Adrenal gland (tissue), 5 donors: ENCODE results near the gene FMO1.

ENCODE experiments used
- CTCF ChIP-seq, 6 experiments: fragments of 450-650 bp in 4 of 6; fragments of 200-600 bp in 2 of 6; sonication (generic) in 1 of 6; IDR thresholded peaks; 1 replicate in 5 of 6; 2 replicates in 1 of 6; pipeline versions ENCODE4 v1.5.1 to v1.8.0; 2016 to 2021; ENCODE audit warnings: antibody characterized with exemption in 6 of 6, mild to moderate bottlenecking in 2 of 6, moderate library complexity in 1 of 6
- POLR2A ChIP-seq, 2 donors: fragments of 450-650 bp; IDR thresholded peaks; one replicate each; pipeline ENCODE4 v1.6.1; 2017; ENCODE audit warnings: antibody characterized with exemption in 2 of 2, mild to moderate bottlenecking in 2 of 2, moderate library complexity in 1 of 2
- donor health status: DM: no; HTN: no; CAD: no.

GRCh38 chr1:171279678-171280077, 31.4 kb downstream of the FMO1 start:
- TF ChIP-seq POLR2A (IDR thresholded peaks at IDR 0.05) (no peak), CTCF (IDR thresholded peaks at IDR 0.05) (no peak)
